Measurements from ENCODE around the gene DROSHA. TPM values are rescaled to one million over a fixed set of nuclear protein-coding genes. Genes with fewer than 3 reads are reported as not detected.

DROSHA gene
- total and polyA plus RNA-seq, 2 of the 8 experiments (the other 6 are each of a cell fraction or from before 2014, with no cell fraction given), result 65.9 to 122 TPM

DNA sequence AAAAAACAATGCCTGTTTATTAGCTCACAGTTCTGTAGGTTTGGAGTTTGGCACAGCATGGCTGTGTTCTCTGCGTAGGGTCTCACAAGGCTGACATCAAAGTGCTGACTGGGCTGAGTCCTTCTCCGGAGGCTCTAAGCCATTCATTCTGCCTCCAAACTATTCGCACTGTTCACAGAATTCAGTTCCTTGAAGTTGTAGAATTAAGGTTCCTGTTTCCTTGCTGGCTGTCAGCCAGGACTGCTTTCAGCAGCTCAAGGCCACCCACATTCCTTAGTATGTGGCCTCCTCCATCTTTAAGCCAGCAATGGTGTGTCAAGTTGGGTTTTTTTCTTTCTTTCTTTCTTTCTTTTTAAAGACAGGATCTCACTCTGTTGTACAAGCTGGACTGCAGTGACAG, 176.6 kb downstream of the DROSHA start:
- Histone ChIP-seq H3K27ac (ENCODE audit: low read depth, low read length) (no peak overlapping the region), H3K4ac (replicated peaks; ENCODE audit: insufficient read length, low read depth, low read length) (no peak overlapping the region), H3K27me3 (replicated peaks in 1 of 4; ENCODE audit: control insufficient read depth in 3 of 4, extremely low read depth in 1 of 4, insufficient read depth in 3 of 4, low read length in 3 of 4) (no peaks in the 10 kb centered on the region), H2BK120ac (replicated peaks; ENCODE audit: low read depth, low read length) (no peak overlapping the region), H3K14ac (ENCODE audit: insufficient read length) (no peak overlapping the region), H3K23me2 (ENCODE audit: low read depth, low read length) (no peaks in the 10 kb centered on the region), H3K4me1 (replicated peaks in 1 of 4; ENCODE audit: control insufficient read depth in 3 of 4, insufficient read depth in 4 of 4, low read length in 3 of 4) (no peaks in the 10 kb centered on the region), H2AFZ (ENCODE audit: low read length) (no peak overlapping the region), H3K79me1 (ENCODE audit: low read depth, low read length) (no peaks in the 10 kb centered on the region; the same call in 1 of the 2 replicates), H4K91ac (replicated peaks; ENCODE audit: insufficient read length, low read length) (no peak overlapping the region), H2BK5ac (ENCODE audit: low read depth, low read length) (no peak overlapping the region), H2BK20ac (ENCODE audit: low read length) (no peak overlapping the region), H2BK15ac (ENCODE audit: low read length) (no peak overlapping the region), H3K9me3 (ENCODE audit: insufficient read depth in 2 of 2, low read depth in 1 of 2, low read length in 1 of 2) (no peaks in the 10 kb centered on the region; a peak in 1 of 4 replicates), H3K18ac (ENCODE audit: extremely low read depth, low read length) (no peak overlapping the region), H3K4me2 (ENCODE audit: insufficient read depth in 1 of 2, low read depth in 2 of 2, low read length in 2 of 2) (no peak overlapping the region), H3K36me3 (ENCODE audit: control insufficient read depth in 2 of 4, insufficient read depth in 4 of 4, low read length in 3 of 4) (no peaks in the 10 kb centered on the region), H3K23ac (ENCODE audit: insufficient read length) (no peak overlapping the region), H4K8ac (ENCODE audit: extremely low read depth, insufficient read depth, low read length) (no peak overlapping the region), H2BK12ac (ENCODE audit: low read depth, low read length) (no peak overlapping the region), H4K20me1 (replicated peaks in 1 of 2; ENCODE audit: control insufficient read depth in 1 of 2, insufficient read depth in 2 of 2, low read length in 2 of 2) (no peaks in the 10 kb centered on the region), H3K4me3 (ENCODE audit: extremely low read depth in 1 of 4, insufficient read depth in 2 of 4, low read depth in 3 of 4, low read length in 4 of 4) (no peak overlapping the region), H3K56ac (replicated peaks; ENCODE audit: insufficient read length, low read depth, low read length) (no peak overlapping the region), H3K9ac (replicated peaks in 1 of 4; ENCODE audit: extremely low read depth in 1 of 4, low read depth in 3 of 4, low read length in 3 of 4) (no peak overlapping the region), H4K5ac (ENCODE audit: insufficient read length, low read depth, low read length) (no peak overlapping the region), H2AK5ac (ENCODE audit: low read depth, low read length) (no peak overlapping the region), H3K79me2 (ENCODE audit: control insufficient read depth in 1 of 2, insufficient read depth in 2 of 2, low read length in 2 of 2) (no peaks in the 10 kb centered on the region)
- FAIRE-seq, result no peak
- CTCF ChIA-PET (ENCODE audit: partially characterized antibody), result interaction anchor here (0.7 kb wide), 1 partner anchor 17 kb away, joined by 3 read pairs; no protein-coding TSS in a partner anchor
- POLR2A ChIA-PET (ENCODE audit: partially characterized antibody), result no interaction called here
- WGBS, 2 experiments (ENCODE audit: extremely low coverage in 1 of 2, insufficient coverage in 1 of 2, insufficient read length in 1 of 2, insufficient replicate concordance in 2 of 2, low coverage in 1 of 2, low lambda C conversion rate in 2 of 2, missing lambda C conversion rate in 1 of 2), result 93% methylated on average over 3 of the region's 3 CpGs; no CpG with 5 or more reads in 1 of the 2 experiments
- no peak for DNase-seq (ENCODE audit: low read depth in 1 of 2, low spot score in 2 of 2)
- TF ChIP-seq SIX5 (IDR thresholded peaks at IDR 0.05; ENCODE audit: low read depth, low read length) (no peak), ASH2L (IDR thresholded peaks at IDR 0.05; ENCODE audit: low read length) (no peak), NRF1 (IDR thresholded peaks at IDR 0.05; ENCODE audit: low read depth, low read length) (no peak), JUN (IDR thresholded peaks at IDR 0.05; ENCODE audit: low read depth, low read length) (no peak), EZH2 (IDR thresholded peaks at IDR 0.05; ENCODE audit: low read depth, low read length, severe bottlenecking) (no peak), SP4 (IDR thresholded peaks at IDR 0.05; ENCODE audit: low read length) (no peak), YY1 (IDR thresholded peaks at IDR 0.05; ENCODE audit: low read depth, low read length) (no peak), TAF1 (IDR thresholded peaks at IDR 0.05; ENCODE audit: low read depth, low read length) (no peak), CBX5 (IDR thresholded peaks at IDR 0.05; ENCODE audit: low read depth, low read length) (no peak), GTF2F1 (IDR thresholded peaks at IDR 0.05; ENCODE audit: borderline replicate concordance, low read depth, low read length) (no peak), SIRT6 (IDR thresholded peaks at IDR 0.05; ENCODE audit: low read length) (no peak), BCL11A (IDR thresholded peaks at IDR 0.05; ENCODE audit: low read depth in 2 of 2, low read length in 2 of 2) (no peak), NANOG (IDR thresholded peaks at IDR 0.05; ENCODE audit: insufficient read depth, low read depth, low read length, poor library complexity, severe bottlenecking) (no peak), CEBPB (IDR thresholded peaks at IDR 0.05; ENCODE audit: low read depth, low read length) (no peak), CREB1 (IDR thresholded peaks at IDR 0.05) (no peak), PHF8 (conservative IDR thresholded peaks at IDR 0.05; ENCODE audit: low read depth, low read length) (no peak)
- TF ChIP-seq, protein P1, sequence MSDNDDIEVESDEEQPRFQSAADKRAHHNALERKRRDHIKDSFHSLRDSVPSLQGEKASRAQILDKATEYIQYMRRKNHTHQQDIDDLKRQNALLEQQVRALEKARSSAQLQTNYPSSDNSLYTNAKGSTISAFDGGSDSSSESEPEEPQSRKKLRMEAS (IDR thresholded peaks at IDR 0.05), result no peak

Data from H1 (cell line).